Stimulated activated CD4-positive, alpha-beta T cell treated with anti-CD3 and anti-CD28 coated beads, Interleukin-1b, Interleukin-23, amount 100 ng/mL, for 48 hours (primary cell): ENCODE measurements around the gene HINT3.
"Not testable (repeated sequence)": the region's sequence is repeated elsewhere in the genome, so short reads cannot be mapped to it uniquely, and the experiment has no call there.

Experiments used
- DNase-seq: peaks from one replicate; pipeline ENCODE4 v3.0.0-alpha.2; 2020

The HINT3 gene

GRCh38 chr6:125963817-125964216 lies 7.2 kb downstream of the HINT3 start:
- no peak for DNase-seq

- DNase-seq, result no peak
Measured at GRCh38 chr6:125966569-125966968, 10.0 kb downstream of the HINT3 start.

- no peak for DNase-seq
Measured at GRCh38 chr6:125968493-125968892, 11.9 kb downstream of the HINT3 start.

GRCh38 chr6:125970760-125971159 lies 14.2 kb downstream of the HINT3 start:
- DNase-seq, result no peak

- not testable (repeated sequence) for DNase-seq
Measured at GRCh38 chr6:125972478-125972877, 15.9 kb downstream of the HINT3 start.

GRCh38 chr6:125974214-125974866 lies 17.8 kb downstream of the HINT3 start:
- no peak for DNase-seq

- DNase-seq, result no peak
Measured at GRCh38 chr6:125979101-125979500, 22.5 kb downstream of the HINT3 start.

- no peak for DNase-seq
Measured at GRCh38 chr6:125981571-125982185, 25.1 kb downstream of the HINT3 start.

GRCh38 chr6:125983246-125983945 lies 26.8 kb downstream of the HINT3 start:
- DNase-seq, result no peak

GRCh38 chr6:125984311-125984710 lies 27.7 kb downstream of the HINT3 start:
- DNase-seq, result no peak

GRCh38 chr6:125985522-125985921 lies 29.0 kb downstream of the HINT3 start:
- no peak for DNase-seq

- no peak for DNase-seq
Measured at GRCh38 chr6:125985979-125986300, 29.4 kb downstream of the HINT3 start.

GRCh38 chr6:125986301-125987025 lies 29.9 kb downstream of the HINT3 start, which contains the start of gene TRMT11:
Gene TRMT11 (plus strand): TSS chr6:125986540. CDS start chr6:125986551, 11 bp downstream.
- peak; percentile 87 for DNase-seq

GRCh38 chr6:125987026-125987617 lies 30.6 kb downstream of the HINT3 start:
- DNase-seq, result no peak

- no peak for DNase-seq
Measured at GRCh38 chr6:125988280-125988679, 31.7 kb downstream of the HINT3 start.

- DNase-seq, result no peak
Measured at GRCh38 chr6:125989631-125990030, 33.1 kb downstream of the HINT3 start.

- no peak for DNase-seq
Measured at GRCh38 chr6:125991653-125992052, 35.1 kb downstream of the HINT3 start.

- no peak for DNase-seq
Measured at GRCh38 chr6:125994670-125995488, 38.3 kb downstream of the HINT3 start.

- peak; percentile 65 for DNase-seq
Measured at GRCh38 chr6:125995972-125996580, 39.5 kb downstream of the HINT3 start.

- no peak for DNase-seq
Measured at GRCh38 chr6:126002755-126003679, 46.4 kb downstream of the HINT3 start.

GRCh38 chr6:126007800-126008199 lies 51.2 kb downstream of the HINT3 start:
- no peak for DNase-seq
